Activated T-helper 2 cell treated with anti-CD3 and anti-CD28 coated beads, Interferon-gamma antibody, Interleukin-2, Interleukin-4, amounts not matched to agents 10 μg/mL and 5 μg/mL and 100 μg/mL, durations not matched to agents 14 hours and 24 hours and 36 hours (primary cell): Measurements from ENCODE around the gene APOL2. TPM values are rescaled to one million over a fixed set of nuclear protein-coding genes. Genes with fewer than 3 reads are reported as not detected.
"Not testable (repeated sequence)": the region's sequence is repeated elsewhere in the genome, so short reads cannot be mapped to it uniquely, and the experiment has no call there.

Source experiments
- DNase-seq: peaks from one replicate; pipeline ENCODE4 v3.0.0; 2021; ENCODE audit warnings: low spot score
- H3K27ac Mint-ChIP-seq: one replicate; pipeline ENCODE4 v1.8.0; 2021; ENCODE audit warnings: mixed read lengths
- H3K27me3 Mint-ChIP-seq: one replicate; pipeline ENCODE4 v1.8.0; 2021; ENCODE audit warnings: low read depth, mixed read lengths
- H3K36me3 Mint-ChIP-seq: one replicate; pipeline ENCODE4 v1.8.0; 2021; ENCODE audit warnings: low read depth, mixed read lengths
- H3K4me1 Mint-ChIP-seq: one replicate; pipeline ENCODE4 v1.8.0; 2021; ENCODE audit warnings: low read depth, mixed read lengths
- H3K4me3 Mint-ChIP-seq: one replicate; pipeline ENCODE4 v1.8.0; 2021; ENCODE audit warnings: low read depth, mild to moderate bottlenecking, moderate library complexity, mixed read lengths
- H3K9me3 Mint-ChIP-seq: one replicate; pipeline ENCODE4 v1.8.0; 2021; ENCODE audit warnings: mixed read lengths
- intact Hi-C: fragments of 100-400 bp; cut with micrococcal nuclease; formaldehyde crosslinking; loops from one replicate; pipeline ENCODE4 v1.15.1; 2023
- total RNA-seq: library from RNA; stranded (reverse); gene quantifications from 2 replicates; pipeline ENCODE4 v1.2.3, GENCODE V29; 2022

Gene APOL2
- total RNA-seq, 1 donor from 2014 or later = 55.4 TPM

- intact Hi-C loops = no loop called here
- no peaks in the 10 kb centered on the region for H3K9me3 Mint-ChIP-seq
- H3K36me3 Mint-ChIP-seq = peaks cover 78% of the 10 kb centered on the region
- peak overlapping the region; percentile 37 for H3K4me3 Mint-ChIP-seq
- peaks cover 49% of the 10 kb centered on the region for H3K4me1 Mint-ChIP-seq
- H3K27me3 Mint-ChIP-seq = no peaks in the 10 kb centered on the region
- no peak for DNase-seq
- peak overlapping the region; percentile 83 for H3K27ac Mint-ChIP-seq
These were observed 18.8 kb upstream of the APOL2 start for GRCh38 chr22:36257948-36258670.

GRCh38 chr22:36257308-36257707 is 18.0 kb upstream of the APOL2 start:
- Mint-ChIP-seq H3K36me3 (peaks cover 70% of the 10 kb centered on the region), H3K4me3 (no peak overlapping the region), H3K4me1 (peaks cover 56% of the 10 kb centered on the region), H3K9me3 (no peaks in the 10 kb centered on the region), H3K27me3 (no peaks in the 10 kb centered on the region), H3K27ac (peak overlapping the region; percentile 30)
- intact Hi-C loops = no loop called here
- DNase-seq = no peak

GRCh38 chr22:36256478-36256877 is 17.2 kb upstream of the APOL2 start:
- no peaks in the 10 kb centered on the region for H3K9me3 Mint-ChIP-seq
- peaks cover 64% of the 10 kb centered on the region for H3K36me3 Mint-ChIP-seq
- DNase-seq = no peak
- no peak overlapping the region for H3K4me3 Mint-ChIP-seq
- H3K27me3 Mint-ChIP-seq = no peaks in the 10 kb centered on the region
- peaks cover 59% of the 10 kb centered on the region for H3K4me1 Mint-ChIP-seq
- intact Hi-C loops = no loop called here
- H3K27ac Mint-ChIP-seq = peak overlapping the region; percentile 30

- peak overlapping the region; percentile 50 for H3K27ac Mint-ChIP-seq
- H3K9me3 Mint-ChIP-seq, H3K27me3 Mint-ChIP-seq, intact Hi-C loops, DNase-seq: not testable (repeated sequence)
- peaks cover 62% of the 10 kb centered on the region for H3K4me1 Mint-ChIP-seq
- peak overlapping the region; percentile 93 for H3K4me3 Mint-ChIP-seq
- H3K36me3 Mint-ChIP-seq = peaks cover 57% of the 10 kb centered on the region
These were observed 16.2 kb upstream of the APOL2 start for GRCh38 chr22:36255572-36255971.

GRCh38 chr22:36253523-36254490 is 14.5 kb upstream of the APOL2 start:
- no peaks in the 10 kb centered on the region for H3K27me3 Mint-ChIP-seq
- H3K9me3 Mint-ChIP-seq = peaks cover 5% of the 10 kb centered on the region
- peaks cover 40% of the 10 kb centered on the region for H3K36me3 Mint-ChIP-seq
- DNase-seq = no peak
- peak overlapping the region; percentile 93 for H3K4me3 Mint-ChIP-seq
- peak overlapping the region; percentile 88 for H3K27ac Mint-ChIP-seq
- intact Hi-C loops = loop anchor here (1.0 kb wide), 1 partner anchor 15 kb away; the partner anchor contains the start of gene APOL2
- H3K4me1 Mint-ChIP-seq = peaks cover 54% of the 10 kb centered on the region

GRCh38 chr22:36252754-36253522 is 13.6 kb upstream of the APOL2 start, which contains the start of gene APOL1:
Gene APOL1 (plus strand): TSS chr22:36253133. CDS start chr22:36254956, 1,823 bp downstream.
- DNase-seq = peak; percentile 59
- no peaks in the 10 kb centered on the region for H3K27me3 Mint-ChIP-seq
- H3K36me3 Mint-ChIP-seq = peaks cover 32% of the 10 kb centered on the region
- peaks cover 46% of the 10 kb centered on the region for H3K4me1 Mint-ChIP-seq
- H3K4me3 Mint-ChIP-seq = peak within 1 kb of the TSS; percentile 93
- intact Hi-C loops = loop anchor here (1.0 kb wide), 1 partner anchor 14 kb away; the partner anchor contains the start of gene APOL2
- peaks cover 14% of the 10 kb centered on the region for H3K9me3 Mint-ChIP-seq
- H3K27ac Mint-ChIP-seq = peak within 1 kb of the TSS; percentile 88

GRCh38 chr22:36251979-36252608 is 12.8 kb upstream of the APOL2 start:
- H3K27me3 Mint-ChIP-seq, intact Hi-C loops, DNase-seq: not testable (repeated sequence)
- peaks cover 42% of the 10 kb centered on the region for H3K4me1 Mint-ChIP-seq
- H3K9me3 Mint-ChIP-seq = peaks cover 17% of the 10 kb centered on the region
- H3K27ac Mint-ChIP-seq = peak overlapping the region; percentile 88
- H3K4me3 Mint-ChIP-seq = peak overlapping the region; percentile 93
- peaks cover 27% of the 10 kb centered on the region for H3K36me3 Mint-ChIP-seq

- H3K27ac Mint-ChIP-seq, DNase-seq, intact Hi-C loops, H3K4me3 Mint-ChIP-seq, H3K27me3 Mint-ChIP-seq: not testable (repeated sequence)
- peaks cover 17% of the 10 kb centered on the region for H3K9me3 Mint-ChIP-seq
- H3K4me1 Mint-ChIP-seq = peaks cover 28% of the 10 kb centered on the region
- H3K36me3 Mint-ChIP-seq = peaks cover 14% of the 10 kb centered on the region
These were observed 11.1 kb upstream of the APOL2 start for GRCh38 chr22:36250292-36250960.

GRCh38 chr22:36249160-36249559 is 9.8 kb upstream of the APOL2 start:
- intact Hi-C loops = no loop called here
- Mint-ChIP-seq H3K36me3 (peaks cover 7% of the 10 kb centered on the region), H3K27me3 (no peaks in the 10 kb centered on the region), H3K4me3 (no peak overlapping the region), H3K9me3 (peaks cover 17% of the 10 kb centered on the region), H3K4me1 (peaks cover 23% of the 10 kb centered on the region), H3K27ac (no peak overlapping the region)
- no peak for DNase-seq

- intact Hi-C loops = no loop called here
- peaks cover 17% of the 10 kb centered on the region for H3K9me3 Mint-ChIP-seq
- no peak overlapping the region for H3K4me3 Mint-ChIP-seq
- no peaks in the 10 kb centered on the region for H3K27me3 Mint-ChIP-seq
- no peak for DNase-seq
- no peaks in the 10 kb centered on the region for H3K36me3 Mint-ChIP-seq
- H3K4me1 Mint-ChIP-seq = peaks cover 11% of the 10 kb centered on the region
- H3K27ac Mint-ChIP-seq = no peak overlapping the region
These were observed 8.6 kb upstream of the APOL2 start for GRCh38 chr22:36247955-36248354.

- intact Hi-C loops = no loop called here
These were observed 7.4 kb upstream of the APOL2 start for GRCh38 chr22:36246718-36247117.

More at GRCh38 chr22:36246718-36247117, 7.4 kb upstream of the APOL2 start:
- Mint-ChIP-seq H3K27me3 (no peaks in the 10 kb centered on the region), H3K4me1 (peaks cover 4% of the 10 kb centered on the region), H3K4me3 (no peak overlapping the region), H3K27ac (no peak overlapping the region), H3K36me3 (no peaks in the 10 kb centered on the region), H3K9me3 (peaks cover 24% of the 10 kb centered on the region)
- no peak for DNase-seq
